Measurements from ENCODE around the gene NOTUM.

NOTUM gene

DNA sequence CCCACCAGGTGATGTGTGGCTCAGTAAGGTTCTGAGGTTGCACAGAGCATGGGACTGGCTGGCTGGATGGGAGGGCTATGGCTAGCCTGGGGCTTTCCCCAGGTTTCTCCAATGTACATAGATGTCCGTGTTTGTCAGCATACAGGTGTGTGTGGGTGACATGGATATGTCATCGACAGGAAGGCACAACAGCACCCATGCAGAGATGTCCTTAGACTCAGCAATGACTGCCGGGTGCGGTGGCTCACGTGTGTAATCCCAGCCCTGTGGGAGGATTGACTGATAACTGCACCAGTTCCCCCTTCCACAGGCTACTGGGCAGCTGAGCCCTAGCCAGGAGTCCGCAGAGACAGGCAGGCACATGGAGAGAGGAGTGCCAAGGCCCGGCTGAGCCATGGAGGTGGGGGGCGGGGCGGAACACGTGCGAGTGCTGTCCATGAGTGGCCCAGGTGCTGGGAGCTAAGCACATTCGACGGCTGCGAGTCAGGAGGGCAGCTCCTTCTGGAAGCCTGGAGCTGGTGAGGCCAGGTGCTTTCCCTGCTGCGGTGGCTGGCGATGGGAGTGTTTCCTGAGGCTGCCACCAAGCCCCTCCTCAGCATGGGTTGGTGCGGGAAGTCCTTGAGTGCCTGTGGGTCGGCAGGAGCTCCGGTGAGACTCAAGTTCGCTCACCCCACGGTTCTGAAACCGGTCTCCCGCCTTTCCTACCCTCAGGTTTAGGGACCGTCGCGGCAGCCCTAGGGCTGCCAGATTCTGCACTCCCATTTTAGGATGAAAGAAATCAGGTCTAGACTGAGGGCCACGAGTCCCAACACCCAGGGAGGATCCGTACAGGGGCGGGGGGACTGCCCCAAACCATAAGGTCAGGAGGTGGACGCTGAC, 15.6 kb upstream of the NOTUM start:
- TF ChIP-seq, protein P1, sequence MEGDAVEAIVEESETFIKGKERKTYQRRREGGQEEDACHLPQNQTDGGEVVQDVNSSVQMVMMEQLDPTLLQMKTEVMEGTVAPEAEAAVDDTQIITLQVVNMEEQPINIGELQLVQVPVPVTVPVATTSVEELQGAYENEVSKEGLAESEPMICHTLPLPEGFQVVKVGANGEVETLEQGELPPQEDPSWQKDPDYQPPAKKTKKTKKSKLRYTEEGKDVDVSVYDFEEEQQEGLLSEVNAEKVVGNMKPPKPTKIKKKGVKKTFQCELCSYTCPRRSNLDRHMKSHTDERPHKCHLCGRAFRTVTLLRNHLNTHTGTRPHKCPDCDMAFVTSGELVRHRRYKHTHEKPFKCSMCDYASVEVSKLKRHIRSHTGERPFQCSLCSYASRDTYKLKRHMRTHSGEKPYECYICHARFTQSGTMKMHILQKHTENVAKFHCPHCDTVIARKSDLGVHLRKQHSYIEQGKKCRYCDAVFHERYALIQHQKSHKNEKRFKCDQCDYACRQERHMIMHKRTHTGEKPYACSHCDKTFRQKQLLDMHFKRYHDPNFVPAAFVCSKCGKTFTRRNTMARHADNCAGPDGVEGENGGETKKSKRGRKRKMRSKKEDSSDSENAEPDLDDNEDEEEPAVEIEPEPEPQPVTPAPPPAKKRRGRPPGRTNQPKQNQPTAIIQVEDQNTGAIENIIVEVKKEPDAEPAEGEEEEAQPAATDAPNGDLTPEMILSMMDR (IDR thresholded peaks at IDR 0.05; ENCODE audit: borderline replicate concordance, control extremely low read depth, extremely low read depth, insufficient read depth, missing control alignments): no peak
- in situ Hi-C loops (cut with MboI; ENCODE audit: low sequenced_read_pairs, unreplicated experiment): no loop called here
- DNase-seq (ENCODE audit: low spot score): no peak

DNA sequence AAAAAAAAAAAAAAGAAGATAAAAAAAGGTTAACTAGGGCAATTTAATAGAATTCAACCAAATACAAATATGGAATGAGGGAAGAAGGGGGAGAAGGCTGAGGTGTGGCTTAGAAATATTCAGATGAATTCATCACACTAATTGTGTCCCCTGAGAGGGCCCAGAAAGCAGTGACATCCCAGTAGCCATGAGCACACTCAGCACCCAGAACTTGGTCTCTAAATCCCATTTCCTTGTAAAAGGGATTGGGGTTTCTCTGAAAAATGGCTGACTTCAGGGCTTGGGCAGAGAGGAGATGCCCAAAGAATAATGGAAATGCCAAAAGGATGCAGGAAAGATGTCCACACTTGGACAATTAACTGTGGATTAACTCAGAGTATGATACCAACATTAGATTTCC, 12.4 kb upstream of the NOTUM start:
- in situ Hi-C loops (cut with MboI; ENCODE audit: low sequenced_read_pairs, unreplicated experiment): no loop called here
- TF ChIP-seq, protein P1 (IDR thresholded peaks at IDR 0.05; ENCODE audit: borderline replicate concordance, control extremely low read depth, extremely low read depth, insufficient read depth, missing control alignments): no peak
- DNase-seq (ENCODE audit: low spot score): no peak

DNA sequence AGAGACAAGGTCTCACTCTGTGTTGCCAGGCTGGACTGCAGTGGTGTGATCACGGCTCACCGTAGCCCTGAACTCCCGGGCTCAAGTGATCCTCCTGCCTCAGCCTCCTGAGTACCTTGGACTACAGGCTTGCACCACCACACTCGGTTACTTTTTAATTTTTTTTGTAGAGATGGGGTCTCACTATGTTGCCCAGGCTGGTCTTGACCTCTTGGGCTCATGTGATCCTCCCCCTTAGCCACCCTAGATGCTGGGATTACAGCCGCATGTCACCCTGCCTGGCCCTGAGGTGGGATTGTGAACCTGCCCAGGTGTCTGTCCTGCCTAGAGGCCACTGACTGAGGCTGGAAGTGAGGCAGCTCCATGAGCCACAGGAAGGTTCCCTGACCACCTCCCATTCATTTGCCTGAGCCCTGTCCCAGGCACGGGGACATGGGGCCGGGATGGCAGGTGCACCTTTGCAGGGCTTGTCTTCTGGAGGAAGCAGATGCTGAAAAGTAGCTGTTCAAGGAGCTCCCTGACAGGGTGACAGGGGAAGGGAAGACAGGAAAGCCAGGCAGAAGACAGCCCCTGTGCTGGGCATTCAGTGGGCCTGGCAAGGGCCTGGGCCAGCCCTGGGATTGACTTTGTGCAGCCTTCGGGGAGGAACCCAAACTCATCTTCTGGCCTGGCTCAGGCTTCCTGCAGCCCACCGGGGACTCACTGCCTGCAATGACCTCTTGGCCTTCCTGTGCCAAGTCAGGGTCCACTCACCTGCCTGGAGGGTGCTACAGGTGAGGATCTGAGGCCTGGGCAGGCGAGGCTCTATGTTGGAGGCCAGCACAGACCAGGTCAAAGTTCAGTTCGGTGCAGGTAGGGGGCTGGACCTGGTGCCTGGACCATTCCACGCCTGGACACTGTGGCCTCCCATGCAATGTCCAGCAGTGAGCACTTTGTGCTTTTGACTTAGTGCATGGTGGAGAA, 8.1 kb upstream of the NOTUM start:
- TF ChIP-seq, protein P1 (IDR thresholded peaks at IDR 0.05; ENCODE audit: borderline replicate concordance, control extremely low read depth, extremely low read depth, insufficient read depth, missing control alignments): no peak
- DNase-seq (ENCODE audit: low spot score): no peak
- in situ Hi-C loops (cut with MboI; ENCODE audit: low sequenced_read_pairs, unreplicated experiment): no loop called here

DNA sequence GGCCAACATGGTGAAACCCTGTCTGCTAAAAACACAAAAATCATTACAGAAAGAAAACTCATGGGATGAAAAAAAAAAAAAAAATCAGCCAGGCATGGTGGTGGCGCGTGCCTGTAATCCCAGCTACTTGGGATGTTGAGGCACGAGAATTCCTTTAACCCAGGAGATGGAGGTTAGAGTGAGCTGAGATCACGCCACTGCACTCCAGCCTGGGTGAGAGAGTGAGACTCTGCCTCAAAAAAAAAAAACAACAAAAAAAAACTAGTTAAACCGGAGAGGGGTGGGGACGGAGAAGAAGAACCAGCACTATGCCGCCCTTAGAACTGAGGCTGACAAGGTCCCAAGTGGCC, 7.4 kb upstream of the NOTUM start:
- in situ Hi-C loops (cut with MboI; ENCODE audit: low sequenced_read_pairs, unreplicated experiment): no loop called here
- DNase-seq (ENCODE audit: low spot score): no peak
- TF ChIP-seq, protein P1 (IDR thresholded peaks at IDR 0.05; ENCODE audit: borderline replicate concordance, control extremely low read depth, extremely low read depth, insufficient read depth, missing control alignments): no peak

DNA sequence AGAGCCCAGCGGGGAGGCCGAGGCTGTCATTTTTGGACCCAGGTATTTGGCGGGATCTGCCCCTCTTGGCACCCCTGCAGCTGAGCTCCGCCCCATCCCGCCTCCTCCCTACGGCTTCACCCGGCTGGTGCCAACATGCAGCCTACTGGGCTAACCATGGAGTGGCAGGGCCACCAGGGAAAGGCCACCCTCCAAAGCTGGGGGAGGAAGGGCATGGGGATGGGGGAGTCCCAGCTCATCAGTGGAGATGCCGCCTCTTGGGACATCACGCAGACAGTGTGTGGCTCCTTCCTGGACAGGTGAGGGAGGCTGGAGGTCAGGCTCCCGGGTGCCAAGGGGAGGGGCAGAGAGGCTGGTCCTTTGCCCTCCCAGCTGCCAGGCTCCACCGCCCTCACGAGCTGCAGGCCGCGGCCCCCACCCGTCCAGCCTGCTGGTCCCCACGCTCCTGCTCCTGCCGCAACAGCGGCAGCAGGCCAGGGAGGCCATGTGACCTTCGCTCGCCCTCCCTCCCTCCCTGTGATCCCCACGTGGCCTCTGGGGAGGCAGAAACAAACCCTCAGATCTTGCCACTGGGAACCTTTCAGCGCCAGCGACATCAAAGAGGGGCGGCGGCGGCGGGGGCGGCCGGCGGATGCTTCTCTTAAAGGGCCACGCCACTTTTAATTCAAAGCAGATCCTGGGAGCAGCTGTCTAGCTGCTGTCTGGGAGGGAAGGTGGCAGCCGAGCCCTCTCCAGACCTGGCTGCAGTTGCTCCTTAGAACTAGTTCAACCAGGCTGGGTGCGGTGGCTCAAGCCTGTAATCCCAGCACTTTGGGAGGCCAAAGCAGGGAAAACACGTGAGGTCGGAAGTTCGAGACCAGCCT, 6.8 kb upstream of the NOTUM start:
- in situ Hi-C loops (cut with MboI; ENCODE audit: low sequenced_read_pairs, unreplicated experiment): no loop called here
- TF ChIP-seq, protein P1 (IDR thresholded peaks at IDR 0.05; ENCODE audit: borderline replicate concordance, control extremely low read depth, extremely low read depth, insufficient read depth, missing control alignments): no peak
- peak; percentile 97 for DNase-seq (ENCODE audit: low spot score)

DNA sequence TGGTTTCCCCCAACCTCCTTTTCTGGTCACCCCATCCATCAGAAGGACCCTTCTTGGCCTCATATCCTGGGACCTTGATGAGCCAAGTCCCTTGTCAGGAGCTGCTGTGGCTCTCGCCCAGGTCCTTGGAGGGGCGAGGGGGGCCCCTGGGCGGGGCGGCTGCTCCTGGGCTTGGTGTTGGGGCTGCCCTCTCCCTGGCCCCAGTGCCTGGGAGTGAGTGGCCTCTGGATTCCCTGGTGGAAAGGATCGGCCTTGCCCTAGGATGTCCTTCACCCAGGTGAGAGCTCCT, 6.2 kb upstream of the NOTUM start:
- in situ Hi-C loops (cut with MboI; ENCODE audit: low sequenced_read_pairs, unreplicated experiment): no loop called here
- DNase-seq (ENCODE audit: low spot score): no peak
- TF ChIP-seq, protein P1 (IDR thresholded peaks at IDR 0.05; ENCODE audit: borderline replicate concordance, control extremely low read depth, extremely low read depth, insufficient read depth, missing control alignments): no peak

Data from GM13976 (cell line).